ENCODE results near the gene USP4.
"Not testable (repeated sequence)": the region's sequence is repeated elsewhere in the genome, so short reads cannot be mapped to it uniquely, and the experiment has no call there.

USP4 gene

GRCh38 chr3:49244581-49245205 is 95.2 kb downstream of the USP4 start:
- FAIRE-seq = no peak

GRCh38 chr3:49240091-49240490 is 99.8 kb downstream of the USP4 start:
- not testable (repeated sequence) for FAIRE-seq

- FAIRE-seq = no peak
Observed at GRCh38 chr3:49238274-49239127, 101.4 kb downstream of the USP4 start.

- FAIRE-seq = no peak
Observed at GRCh38 chr3:49237344-49237743, 102.5 kb downstream of the USP4 start.

- FAIRE-seq = no peak
Observed at GRCh38 chr3:49236226-49236625, 103.6 kb downstream of the USP4 start.

GRCh38 chr3:49228817-49229216 is 111.0 kb downstream of the USP4 start:
- not testable (repeated sequence) for FAIRE-seq
